ENCODE results near the gene ARL1. TPM values are rescaled to one million over a fixed set of nuclear protein-coding genes. Genes with fewer than 3 reads are reported as not detected.

The ARL1 gene
- total and polyA plus RNA-seq, 2 donors (not counting 1 experiment from before 2014, with no cell fraction given): 13.8 to 40.7 TPM

- no peak overlapping the region for H3K27ac Mint-ChIP-seq
- Histone ChIP-seq H3K4me1 (ENCODE audit: control insufficient read depth in 2 of 2, insufficient read depth in 2 of 2, low read length in 2 of 2) (no peaks in the 10 kb centered on the region), H3K27me3 (replicated peaks in 1 of 4; ENCODE audit: control extremely low read depth in 1 of 4, control insufficient read depth in 3 of 4, insufficient read depth in 4 of 4, low read length in 3 of 4) (no peaks in the 10 kb centered on the region), H4K20me1 (ENCODE audit: control insufficient read depth, insufficient read depth, low read length, poor library complexity, severe bottlenecking) (no peaks in the 10 kb centered on the region), H3K9me3 (ENCODE audit: control extremely low read depth in 1 of 3, control insufficient read depth in 2 of 3, insufficient read depth in 1 of 3, low read length in 2 of 3) (peaks cover 1 to 14% (median 8%) of the 10 kb centered on the region in 3 donors), H3K9ac (ENCODE audit: low read length) (no peak overlapping the region), H3K36me3 (replicated peaks in 1 of 2; ENCODE audit: control extremely low read depth in 1 of 2, control insufficient read depth in 1 of 2, extremely low read depth in 1 of 2, insufficient read depth in 2 of 2, low read length in 1 of 2) (peaks cover 6 to 68% of the 10 kb centered on the region in 2 experiments), H3K4me3 (ENCODE audit: control extremely low read depth in 1 of 5, extremely low read depth in 1 of 5, insufficient read depth in 1 of 5, low read depth in 2 of 5, low read length in 4 of 5) (no peak overlapping the region), H3K79me2 (ENCODE audit: control insufficient read depth, insufficient read depth, low read length) (no peaks in the 10 kb centered on the region), H3K27ac (ENCODE audit: low read length in 2 of 2) (no peak overlapping the region), H3K4me2 (replicated peaks; ENCODE audit: low read depth, low read length, poor library complexity, severe bottlenecking) (no peak overlapping the region), H2AFZ (ENCODE audit: insufficient read depth, low read depth, low read length, poor library complexity, severe bottlenecking) (no peak overlapping the region)
- TF ChIP-seq EZH2 (IDR thresholded peaks at IDR 0.05; ENCODE audit: borderline replicate concordance, insufficient read depth, low read depth, low read length, poor library complexity, severe bottlenecking): no peak
- TF ChIP-seq, protein P1, sequence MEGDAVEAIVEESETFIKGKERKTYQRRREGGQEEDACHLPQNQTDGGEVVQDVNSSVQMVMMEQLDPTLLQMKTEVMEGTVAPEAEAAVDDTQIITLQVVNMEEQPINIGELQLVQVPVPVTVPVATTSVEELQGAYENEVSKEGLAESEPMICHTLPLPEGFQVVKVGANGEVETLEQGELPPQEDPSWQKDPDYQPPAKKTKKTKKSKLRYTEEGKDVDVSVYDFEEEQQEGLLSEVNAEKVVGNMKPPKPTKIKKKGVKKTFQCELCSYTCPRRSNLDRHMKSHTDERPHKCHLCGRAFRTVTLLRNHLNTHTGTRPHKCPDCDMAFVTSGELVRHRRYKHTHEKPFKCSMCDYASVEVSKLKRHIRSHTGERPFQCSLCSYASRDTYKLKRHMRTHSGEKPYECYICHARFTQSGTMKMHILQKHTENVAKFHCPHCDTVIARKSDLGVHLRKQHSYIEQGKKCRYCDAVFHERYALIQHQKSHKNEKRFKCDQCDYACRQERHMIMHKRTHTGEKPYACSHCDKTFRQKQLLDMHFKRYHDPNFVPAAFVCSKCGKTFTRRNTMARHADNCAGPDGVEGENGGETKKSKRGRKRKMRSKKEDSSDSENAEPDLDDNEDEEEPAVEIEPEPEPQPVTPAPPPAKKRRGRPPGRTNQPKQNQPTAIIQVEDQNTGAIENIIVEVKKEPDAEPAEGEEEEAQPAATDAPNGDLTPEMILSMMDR (IDR thresholded peaks at IDR 0.05): no peak
- no peak for ATAC-seq (ENCODE audit: low read depth)
- no peaks in the 10 kb centered on the region for H3K27me3 Mint-ChIP-seq
- ChIA-PET CTCF (no interaction called here), POLR2A (no interaction called here)
- no peaks in the 10 kb centered on the region for H3K4me1 Mint-ChIP-seq
- no peak overlapping the region for H3K4me3 Mint-ChIP-seq
- no peak for DNase-seq
- WGBS (ENCODE audit: insufficient coverage): no CpG with 5 or more reads among the region's 4 CpGs
- no peaks in the 10 kb centered on the region for H3K9me3 Mint-ChIP-seq (ENCODE audit: insufficient read depth)
- intact Hi-C loops (cut with micrococcal nuclease): no loop called here
These were observed 55.9 kb downstream of the ARL1 start for GRCh38 chr12:101351682-101352081.

- WGBS (ENCODE audit: insufficient coverage): no CpG with 5 or more reads among the region's 3 CpGs
- Histone ChIP-seq H3K4me1 (ENCODE audit: control insufficient read depth in 2 of 2, insufficient read depth in 2 of 2, low read length in 2 of 2) (peaks cover 0 to 4% of the 10 kb centered on the region in 2 donors), H3K27me3 (replicated peaks in 1 of 4; ENCODE audit: control extremely low read depth in 1 of 4, control insufficient read depth in 3 of 4, insufficient read depth in 4 of 4, low read length in 3 of 4) (no peaks in the 10 kb centered on the region), H3K27ac (ENCODE audit: low read length in 2 of 2) (no peak overlapping the region), H3K79me2 (ENCODE audit: control insufficient read depth, insufficient read depth, low read length) (no peaks in the 10 kb centered on the region), H3K36me3 (replicated peaks in 1 of 2; ENCODE audit: control extremely low read depth in 1 of 2, control insufficient read depth in 1 of 2, extremely low read depth in 1 of 2, insufficient read depth in 2 of 2, low read length in 1 of 2) (peaks cover 15 to 60% of the 10 kb centered on the region in 2 experiments), H3K4me3 (ENCODE audit: control extremely low read depth in 1 of 5, extremely low read depth in 1 of 5, insufficient read depth in 1 of 5, low read depth in 2 of 5, low read length in 4 of 5) (no peak overlapping the region), H2AFZ (ENCODE audit: insufficient read depth, low read depth, low read length, poor library complexity, severe bottlenecking) (no peak overlapping the region), H3K9me3 (ENCODE audit: control extremely low read depth in 1 of 3, control insufficient read depth in 2 of 3, insufficient read depth in 1 of 3, low read length in 2 of 3) (peaks cover 0 to 12% (median 3%) of the 10 kb centered on the region in 3 donors), H3K4me2 (replicated peaks; ENCODE audit: low read depth, low read length, poor library complexity, severe bottlenecking) (no peak overlapping the region), H4K20me1 (ENCODE audit: control insufficient read depth, insufficient read depth, low read length, poor library complexity, severe bottlenecking) (no peaks in the 10 kb centered on the region), H3K9ac (ENCODE audit: low read length) (no peak overlapping the region)
- no peaks in the 10 kb centered on the region for H3K27me3 Mint-ChIP-seq
- intact Hi-C loops (cut with micrococcal nuclease): no loop called here
- H3K9me3 Mint-ChIP-seq (ENCODE audit: insufficient read depth): no peaks in the 10 kb centered on the region
- H3K4me3 Mint-ChIP-seq: no peak overlapping the region
- ChIA-PET POLR2A (no interaction called here), CTCF (no interaction called here)
- no peak for ATAC-seq (ENCODE audit: low read depth)
- DNase-seq: no peak
- H3K4me1 Mint-ChIP-seq: peaks cover 7% of the 10 kb centered on the region
- no peak overlapping the region for H3K27ac Mint-ChIP-seq
- TF ChIP-seq EZH2 (IDR thresholded peaks at IDR 0.05; ENCODE audit: borderline replicate concordance, insufficient read depth, low read depth, low read length, poor library complexity, severe bottlenecking): no peak
- TF ChIP-seq, protein P1 (IDR thresholded peaks at IDR 0.05): no peak
These were observed 63.7 kb downstream of the ARL1 start for GRCh38 chr12:101343893-101344292.

Small RNA genes within 50 kb of the gene (small RNA-seq; reads per million reads assigned to genes)
- gene RF00019 (ENCODE audit: insufficient read length, low read depth, low replicate concordance) (not detected), gene RNU6-1068P (ENCODE audit: insufficient read length, low read depth, low replicate concordance) (not detected), gene RPS27P23 (ENCODE audit: insufficient read length, low read depth, low replicate concordance) (not detected)

Other genes starting within 250 kb of the ARL1 start
- not detected in 2 replicates for gene SLC5A8, start 197.5 kb downstream of the ARL1 start, total RNA-seq
- gene SLC5A8, start 197.5 kb downstream of the ARL1 start, polyA plus RNA-seq: not detected in 2 replicates
- gene UTP20, start 127.7 kb downstream of the ARL1 start, total RNA-seq: 19.7 and 22.7 TPM in 2 replicates
- 3.0 and 4.1 TPM in 2 replicates for gene UTP20, start 127.7 kb downstream of the ARL1 start, polyA plus RNA-seq
- not detected in 2 replicates for gene SPIC, start 67.6 kb upstream of the ARL1 start, total RNA-seq
- gene SPIC, start 67.6 kb upstream of the ARL1 start, polyA plus RNA-seq: not detected in 2 replicates
- gene MYBPC1, start 187.2 kb upstream of the ARL1 start, total RNA-seq: not detected in 2 replicates
- not detected in 2 replicates for gene MYBPC1, start 187.2 kb upstream of the ARL1 start, polyA plus RNA-seq